ACHN (cell line): Measurements from ENCODE around the gene FAM241B.

Experiments
- DNase-seq: peaks from one replicate; pipeline ENCODE4 v3.0.0-alpha.2; 2015
- in situ Hi-C: cut with HindIII; loops from 2 replicates; pipeline ENCODE4 v1.10.0; 2017; ENCODE audit warnings: low sequenced_read_pairs, low pct_ligation_motif_present, low pct_unique_long_range_greater_than_20kb

Gene FAM241B

DNA sequence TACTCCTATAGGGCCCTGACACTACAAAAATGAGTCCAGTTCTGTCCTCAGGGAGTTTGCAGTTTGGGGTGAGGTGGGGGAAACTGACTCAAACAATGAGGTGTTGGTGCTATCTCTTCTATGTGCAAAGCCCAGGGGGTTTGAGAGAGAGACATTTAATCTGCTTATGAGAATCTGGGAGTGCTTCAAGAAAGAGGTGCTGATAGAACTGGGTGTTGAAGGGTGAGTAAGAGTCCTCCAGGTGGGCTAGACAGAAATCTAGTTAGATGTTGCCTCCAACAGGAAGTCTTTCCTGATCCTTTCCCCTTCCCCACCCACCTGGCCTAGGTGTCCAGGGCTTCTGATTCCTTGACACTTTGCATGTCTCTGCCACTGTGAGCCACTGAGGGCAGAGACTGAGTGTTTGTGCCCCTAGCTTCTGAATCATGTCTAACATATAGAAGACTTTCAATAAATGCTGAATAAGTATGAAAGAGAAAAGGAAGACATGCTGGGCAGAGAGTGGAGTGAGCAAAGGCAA lies 53.0 kb downstream of the FAM241B start:
- in situ Hi-C loops, result no loop called here
- DNase-seq, result no peak
